Measurements from ENCODE around the gene SMCP. TPM values are rescaled to one million over a fixed set of nuclear protein-coding genes. Genes with fewer than 3 reads are reported as not detected.

SMCP gene
- total RNA-seq, 3 donors from 2014 or later, result not detected

DNA sequence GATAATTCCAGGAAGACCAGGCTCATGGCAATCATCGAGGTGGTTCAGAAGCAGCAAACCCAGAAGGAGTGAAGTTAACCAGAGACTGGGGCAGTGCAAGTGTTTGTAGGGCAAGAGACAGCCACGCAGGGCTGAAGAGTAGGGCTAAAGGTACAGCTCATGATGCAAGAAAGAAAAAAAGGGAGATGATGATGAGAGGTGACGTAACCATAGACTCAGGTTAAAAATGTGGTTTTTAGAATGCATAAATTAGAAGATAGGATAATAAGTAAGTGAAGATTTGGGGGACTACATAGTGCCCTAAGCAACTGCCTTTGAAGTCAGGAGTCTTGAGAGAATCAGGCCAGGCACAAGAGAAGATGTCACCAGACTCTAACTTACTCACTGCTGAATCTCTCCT lies 18.0 kb upstream of the SMCP start:
- no peak for DNase-seq (ENCODE audit: low spot score in 2 of 2)
- Histone ChIP-seq H3K27ac (no peak overlapping the region), H3K9me3 (no peaks in the 10 kb centered on the region), H3K4me3 (no peak overlapping the region), H3K27me3 (no peaks in the 10 kb centered on the region), H3K4me1 (no peaks in the 10 kb centered on the region), H3K36me3 (no peaks in the 10 kb centered on the region)
- intact Hi-C loops (cut with DNase I; ENCODE audit: low total_unique reads), result no loop called here
- TF ChIP-seq POLR2AphosphoS5 (IDR thresholded peaks at IDR 0.05) (no peak), POLR2A (IDR thresholded peaks at IDR 0.05) (no peak)
- TF ChIP-seq, protein P1, sequence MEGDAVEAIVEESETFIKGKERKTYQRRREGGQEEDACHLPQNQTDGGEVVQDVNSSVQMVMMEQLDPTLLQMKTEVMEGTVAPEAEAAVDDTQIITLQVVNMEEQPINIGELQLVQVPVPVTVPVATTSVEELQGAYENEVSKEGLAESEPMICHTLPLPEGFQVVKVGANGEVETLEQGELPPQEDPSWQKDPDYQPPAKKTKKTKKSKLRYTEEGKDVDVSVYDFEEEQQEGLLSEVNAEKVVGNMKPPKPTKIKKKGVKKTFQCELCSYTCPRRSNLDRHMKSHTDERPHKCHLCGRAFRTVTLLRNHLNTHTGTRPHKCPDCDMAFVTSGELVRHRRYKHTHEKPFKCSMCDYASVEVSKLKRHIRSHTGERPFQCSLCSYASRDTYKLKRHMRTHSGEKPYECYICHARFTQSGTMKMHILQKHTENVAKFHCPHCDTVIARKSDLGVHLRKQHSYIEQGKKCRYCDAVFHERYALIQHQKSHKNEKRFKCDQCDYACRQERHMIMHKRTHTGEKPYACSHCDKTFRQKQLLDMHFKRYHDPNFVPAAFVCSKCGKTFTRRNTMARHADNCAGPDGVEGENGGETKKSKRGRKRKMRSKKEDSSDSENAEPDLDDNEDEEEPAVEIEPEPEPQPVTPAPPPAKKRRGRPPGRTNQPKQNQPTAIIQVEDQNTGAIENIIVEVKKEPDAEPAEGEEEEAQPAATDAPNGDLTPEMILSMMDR (IDR thresholded peaks at IDR 0.05), result no peak

DNA sequence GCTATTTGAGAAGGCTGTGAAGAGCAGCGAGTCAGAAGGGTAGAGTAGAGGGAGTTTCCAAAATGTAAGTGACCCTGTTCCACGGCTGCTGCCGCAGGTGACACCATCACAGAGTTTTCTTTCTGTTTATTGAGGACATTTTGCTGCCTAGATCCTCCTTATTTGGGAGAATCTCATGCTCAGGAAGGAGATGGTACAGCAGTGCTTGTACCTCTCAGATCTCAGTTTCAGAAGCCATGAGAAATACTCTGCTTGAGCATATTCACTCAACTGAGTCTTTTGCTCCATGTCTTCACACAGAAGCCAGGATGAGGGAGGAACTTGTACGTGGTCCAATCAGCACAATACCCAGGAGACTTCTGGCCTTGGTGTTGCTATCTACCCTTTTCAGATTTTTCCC lies 16.7 kb upstream of the SMCP start:
- H3K4me1 ChIP-seq, result no peaks in the 10 kb centered on the region
- no peaks in the 10 kb centered on the region for H3K36me3 ChIP-seq
- DNase-seq (ENCODE audit: low spot score in 2 of 2), result no peak
- no peaks in the 10 kb centered on the region for H3K9me3 ChIP-seq
- no peak overlapping the region for H3K27ac ChIP-seq
- TF ChIP-seq POLR2A (IDR thresholded peaks at IDR 0.05) (no peak), POLR2AphosphoS5 (IDR thresholded peaks at IDR 0.05) (no peak)
- TF ChIP-seq, protein P1 (IDR thresholded peaks at IDR 0.05), result no peak
- H3K4me3 ChIP-seq, result no peak overlapping the region
- no peaks in the 10 kb centered on the region for H3K27me3 ChIP-seq
- intact Hi-C loops (cut with DNase I; ENCODE audit: low total_unique reads), result no loop called here

- Histone ChIP-seq H3K9me3 (no peaks in the 10 kb centered on the region), H3K36me3 (no peaks in the 10 kb centered on the region), H3K4me1 (no peaks in the 10 kb centered on the region), H3K27ac (no peak overlapping the region), H3K4me3 (no peak overlapping the region), H3K27me3 (no peaks in the 10 kb centered on the region)
- intact Hi-C loops (cut with DNase I; ENCODE audit: low total_unique reads), result no loop called here
- no peak for DNase-seq (ENCODE audit: low spot score in 2 of 2)
- TF ChIP-seq POLR2AphosphoS5 (IDR thresholded peaks at IDR 0.05) (no peak), POLR2A (IDR thresholded peaks at IDR 0.05) (no peak)
- TF ChIP-seq, protein P1 (IDR thresholded peaks at IDR 0.05), result no peak
Measured at GRCh38 chr1:152864443-152864842, 13.7 kb upstream of the SMCP start.

DNA sequence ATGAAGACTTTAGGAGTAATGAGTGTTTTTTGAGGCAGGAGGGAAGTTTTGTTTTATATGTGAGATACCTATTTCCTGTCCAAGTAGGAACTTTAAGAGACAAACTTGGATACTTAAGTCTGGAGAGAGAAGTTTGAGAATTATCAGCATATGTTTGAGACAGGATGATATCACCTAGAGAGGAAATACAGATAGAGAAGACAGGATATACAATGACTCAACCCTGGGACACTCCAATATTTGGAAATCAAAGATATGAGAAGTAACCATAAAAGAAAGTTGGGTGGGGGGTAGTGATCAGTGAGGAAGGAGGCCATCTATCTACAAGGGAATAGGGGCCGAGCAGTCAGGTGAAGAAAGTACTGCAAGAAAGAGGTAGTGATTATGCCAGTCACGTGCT lies 11.8 kb upstream of the SMCP start:
- no peak for DNase-seq (ENCODE audit: low spot score in 2 of 2)
- H3K27me3 ChIP-seq, result no peaks in the 10 kb centered on the region
- H3K9me3 ChIP-seq, result no peaks in the 10 kb centered on the region
- TF ChIP-seq POLR2AphosphoS5 (IDR thresholded peaks at IDR 0.05) (no peak), POLR2A (IDR thresholded peaks at IDR 0.05) (no peak)
- TF ChIP-seq, protein P1 (IDR thresholded peaks at IDR 0.05), result no peak
- no peaks in the 10 kb centered on the region for H3K4me1 ChIP-seq
- H3K4me3 ChIP-seq, result no peak overlapping the region
- intact Hi-C loops (cut with DNase I; ENCODE audit: low total_unique reads), result no loop called here
- no peak overlapping the region for H3K27ac ChIP-seq
- no peaks in the 10 kb centered on the region for H3K36me3 ChIP-seq

DNA sequence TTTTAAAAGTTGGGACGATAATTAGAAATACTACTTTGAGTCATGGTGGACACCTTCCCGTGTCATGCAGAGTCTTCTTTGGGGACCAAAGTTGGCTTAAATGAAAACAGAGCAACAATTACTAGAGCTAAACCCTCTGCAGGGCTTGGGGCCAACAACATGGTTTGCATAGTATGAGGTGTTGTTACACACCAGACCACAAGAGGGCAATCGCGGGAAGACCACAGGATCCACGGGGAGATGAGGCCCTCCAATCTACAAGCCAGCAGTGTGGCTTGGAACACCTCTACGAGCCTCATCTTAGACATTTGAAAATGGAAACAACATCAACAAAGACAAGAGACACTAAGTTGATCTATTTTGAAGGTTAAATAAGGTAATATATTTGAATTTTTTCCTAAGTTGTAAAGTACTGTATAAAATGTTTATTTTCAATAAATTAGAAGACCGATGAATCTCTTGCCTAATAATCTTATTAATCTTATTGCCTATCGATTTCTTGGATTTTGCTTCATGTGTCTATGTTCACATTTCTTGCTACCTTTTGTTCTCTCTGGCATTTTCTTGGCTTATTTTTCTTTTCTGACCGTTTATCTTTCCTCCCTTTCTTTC lies 8.2 kb upstream of the SMCP start:
- DNase-seq (ENCODE audit: low spot score in 2 of 2), result peak; percentile 44 to 55
- Histone ChIP-seq H3K27ac (no peak overlapping the region), H3K4me3 (no peak overlapping the region), H3K4me1 (no peaks in the 10 kb centered on the region), H3K27me3 (no peaks in the 10 kb centered on the region), H3K36me3 (no peaks in the 10 kb centered on the region), H3K9me3 (no peaks in the 10 kb centered on the region)
- TF ChIP-seq, protein P1 (IDR thresholded peaks at IDR 0.05), result peak; percentile 48 to 57 (median 55)
- TF ChIP-seq POLR2AphosphoS5 (IDR thresholded peaks at IDR 0.05), result no peak
- intact Hi-C loops (cut with DNase I; ENCODE audit: low total_unique reads), result no loop called here
